Fibroblast of mammary gland (primary cell): ENCODE results near the gene ZSWIM7.

Experiments used
- DNase-seq: peaks from one replicate; pipeline ENCODE4 v3.0.0-alpha.2; 2010; ENCODE audit warnings: low read depth
- H3K4me3 ChIP-seq: 2 replicates; pipeline ENCODE4 v1.5.1; 2011; ENCODE audit warnings: low read depth, mild to moderate bottlenecking, low read length, moderate library complexity; ENCODE audit not compliant: control insufficient read depth
- TF ChIP-seq, protein P1 (sequence below): conservative IDR thresholded peaks from 2 replicates; pipeline ENCODE4 v1.5.1; 2011; ENCODE audit warnings: low read depth, low read length, inconsistent platforms; ENCODE audit not compliant: control insufficient read depth, insufficient read depth

Gene ZSWIM7

DNA sequence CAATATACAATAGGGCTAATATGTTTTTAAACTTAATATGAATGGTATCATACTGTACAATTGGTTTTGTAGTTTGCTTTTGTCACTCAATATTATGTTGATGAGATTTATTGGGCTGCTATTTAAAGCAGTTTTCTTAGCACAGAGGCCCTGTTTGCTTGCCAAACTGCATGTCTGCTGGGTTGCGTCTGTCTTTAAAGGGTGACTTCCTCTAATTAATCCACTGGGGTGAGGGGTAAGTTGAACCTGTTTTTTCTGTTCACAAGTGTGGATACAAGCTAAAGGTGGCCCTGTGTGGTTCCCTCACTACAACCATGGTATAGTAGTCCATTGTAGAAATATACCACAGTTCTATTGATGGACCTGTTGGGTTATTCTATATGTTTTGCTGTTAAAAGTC is 19.8 kb upstream of the ZSWIM7 start:
- DNase-seq: no peak
- TF ChIP-seq, protein P1, sequence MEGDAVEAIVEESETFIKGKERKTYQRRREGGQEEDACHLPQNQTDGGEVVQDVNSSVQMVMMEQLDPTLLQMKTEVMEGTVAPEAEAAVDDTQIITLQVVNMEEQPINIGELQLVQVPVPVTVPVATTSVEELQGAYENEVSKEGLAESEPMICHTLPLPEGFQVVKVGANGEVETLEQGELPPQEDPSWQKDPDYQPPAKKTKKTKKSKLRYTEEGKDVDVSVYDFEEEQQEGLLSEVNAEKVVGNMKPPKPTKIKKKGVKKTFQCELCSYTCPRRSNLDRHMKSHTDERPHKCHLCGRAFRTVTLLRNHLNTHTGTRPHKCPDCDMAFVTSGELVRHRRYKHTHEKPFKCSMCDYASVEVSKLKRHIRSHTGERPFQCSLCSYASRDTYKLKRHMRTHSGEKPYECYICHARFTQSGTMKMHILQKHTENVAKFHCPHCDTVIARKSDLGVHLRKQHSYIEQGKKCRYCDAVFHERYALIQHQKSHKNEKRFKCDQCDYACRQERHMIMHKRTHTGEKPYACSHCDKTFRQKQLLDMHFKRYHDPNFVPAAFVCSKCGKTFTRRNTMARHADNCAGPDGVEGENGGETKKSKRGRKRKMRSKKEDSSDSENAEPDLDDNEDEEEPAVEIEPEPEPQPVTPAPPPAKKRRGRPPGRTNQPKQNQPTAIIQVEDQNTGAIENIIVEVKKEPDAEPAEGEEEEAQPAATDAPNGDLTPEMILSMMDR: no peak
- H3K4me3 ChIP-seq: no peak overlapping the region

GRCh38 chr17:16013943-16014407 is 14.5 kb upstream of the ZSWIM7 start:
- no peak overlapping the region for H3K4me3 ChIP-seq
- TF ChIP-seq, protein P1: peak; percentile 86
- DNase-seq: peak; percentile 88

GRCh38 chr17:16007439-16007838 is 7.9 kb upstream of the ZSWIM7 start:
- TF ChIP-seq, protein P1: no peak
- no peak overlapping the region for H3K4me3 ChIP-seq
- no peak for DNase-seq

DNA sequence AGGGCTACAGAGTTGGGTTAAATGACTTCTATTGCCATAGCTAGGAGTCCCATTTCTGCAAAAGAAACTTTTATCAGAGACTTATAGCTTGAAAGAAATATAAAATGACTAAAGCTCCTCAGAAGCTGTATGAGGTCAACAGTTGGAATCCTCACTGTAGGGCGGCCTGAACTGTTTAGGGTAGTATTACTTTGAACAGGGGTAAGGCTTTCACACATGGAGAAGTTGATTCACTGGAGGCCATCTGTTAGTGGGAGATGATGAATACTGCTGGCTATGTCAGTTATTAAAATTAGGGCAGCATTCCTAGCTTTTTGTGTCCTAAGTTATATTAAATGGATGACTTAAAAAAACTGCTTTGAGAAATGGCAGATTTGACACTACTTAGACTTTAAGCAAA is 6.1 kb upstream of the ZSWIM7 start:
- H3K4me3 ChIP-seq: no peak overlapping the region
- TF ChIP-seq, protein P1: no peak

DNA sequence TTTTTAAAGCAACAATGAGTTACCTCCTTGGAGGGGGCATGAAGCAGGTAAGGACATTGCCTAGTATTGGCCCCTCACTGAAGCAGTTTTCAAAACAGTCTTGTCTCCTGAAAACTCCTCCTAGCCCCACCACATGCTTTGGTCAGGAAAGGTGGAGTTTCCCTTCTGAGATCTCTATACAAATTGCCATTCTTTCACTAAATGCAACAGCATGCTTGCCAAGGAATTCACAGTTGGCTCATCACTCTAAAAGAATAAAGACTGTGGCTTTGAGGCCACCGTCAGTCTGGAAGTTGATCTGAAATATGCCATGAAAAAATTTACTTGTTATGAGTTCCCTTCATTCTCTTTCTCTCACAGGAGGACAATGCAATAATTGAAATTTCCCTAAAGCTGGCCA is 4.3 kb upstream of the ZSWIM7 start:
- DNase-seq: no peak
- H3K4me3 ChIP-seq: no peak overlapping the region
- TF ChIP-seq, protein P1: no peak

More for the DNA sequence above, 6.1 kb upstream of the ZSWIM7 start:
- no peak for DNase-seq

GRCh38 chr17:16002708-16003260 is 3.3 kb upstream of the ZSWIM7 start:
- H3K4me3 ChIP-seq: no peak overlapping the region
- TF ChIP-seq, protein P1: no peak

GRCh38 chr17:16001226-16001897 is 1.9 kb upstream of the ZSWIM7 start:
- TF ChIP-seq, protein P1: no peak
- DNase-seq: peak; percentile 43
- peak overlapping the region; percentile 89 for H3K4me3 ChIP-seq

More at GRCh38 chr17:16002708-16003260, 3.3 kb upstream of the ZSWIM7 start:
- no peak for DNase-seq
